ENCODE measurements around the gene MMP21. TPM values are rescaled to one million over a fixed set of nuclear protein-coding genes. Genes with fewer than 3 reads are reported as not detected.

MMP21 gene, protein sequence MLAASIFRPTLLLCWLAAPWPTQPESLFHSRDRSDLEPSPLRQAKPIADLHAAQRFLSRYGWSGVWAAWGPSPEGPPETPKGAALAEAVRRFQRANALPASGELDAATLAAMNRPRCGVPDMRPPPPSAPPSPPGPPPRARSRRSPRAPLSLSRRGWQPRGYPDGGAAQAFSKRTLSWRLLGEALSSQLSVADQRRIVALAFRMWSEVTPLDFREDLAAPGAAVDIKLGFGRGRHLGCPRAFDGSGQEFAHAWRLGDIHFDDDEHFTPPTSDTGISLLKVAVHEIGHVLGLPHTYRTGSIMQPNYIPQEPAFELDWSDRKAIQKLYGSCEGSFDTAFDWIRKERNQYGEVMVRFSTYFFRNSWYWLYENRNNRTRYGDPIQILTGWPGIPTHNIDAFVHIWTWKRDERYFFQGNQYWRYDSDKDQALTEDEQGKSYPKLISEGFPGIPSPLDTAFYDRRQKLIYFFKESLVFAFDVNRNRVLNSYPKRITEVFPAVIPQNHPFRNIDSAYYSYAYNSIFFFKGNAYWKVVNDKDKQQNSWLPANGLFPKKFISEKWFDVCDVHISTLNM
- under 0.01 TPM in 1 of 2 replicates, not detected in the other for total RNA-seq

DNA sequence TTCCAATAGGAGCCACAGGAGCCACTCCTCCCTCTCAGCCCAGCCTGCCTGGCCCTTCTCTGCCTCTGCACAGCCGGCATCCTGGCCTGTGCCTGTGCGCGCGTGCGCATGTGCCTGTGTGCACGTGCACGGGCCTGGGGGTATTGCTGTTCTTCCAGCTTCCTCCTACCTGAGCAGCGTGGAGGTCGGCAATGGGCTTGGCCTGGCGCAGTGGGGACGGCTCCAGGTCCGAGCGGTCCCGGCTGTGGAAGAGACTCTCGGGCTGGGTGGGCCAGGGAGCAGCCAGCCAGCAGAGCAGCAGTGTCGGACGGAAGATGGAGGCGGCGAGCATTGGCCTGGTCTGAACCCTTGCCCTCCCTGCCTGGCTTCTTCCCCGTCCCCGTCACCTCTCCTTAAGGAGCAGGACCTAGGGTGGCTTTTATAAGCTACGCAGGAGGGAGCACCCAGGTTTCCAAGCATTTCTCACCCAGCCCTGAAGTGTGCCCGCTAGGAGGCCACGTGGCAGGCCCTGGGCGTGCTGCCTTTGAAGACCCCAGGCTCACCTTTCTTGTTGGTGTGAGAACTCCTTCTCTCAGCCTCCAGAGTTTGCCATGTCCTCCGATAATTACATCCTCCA is at the start of gene MMP21:
MMP21 (minus strand) TSS at position 331 of the 616 bp plus-strand sequence; CDS start at position 331, 0 bp downstream.

DNA sequence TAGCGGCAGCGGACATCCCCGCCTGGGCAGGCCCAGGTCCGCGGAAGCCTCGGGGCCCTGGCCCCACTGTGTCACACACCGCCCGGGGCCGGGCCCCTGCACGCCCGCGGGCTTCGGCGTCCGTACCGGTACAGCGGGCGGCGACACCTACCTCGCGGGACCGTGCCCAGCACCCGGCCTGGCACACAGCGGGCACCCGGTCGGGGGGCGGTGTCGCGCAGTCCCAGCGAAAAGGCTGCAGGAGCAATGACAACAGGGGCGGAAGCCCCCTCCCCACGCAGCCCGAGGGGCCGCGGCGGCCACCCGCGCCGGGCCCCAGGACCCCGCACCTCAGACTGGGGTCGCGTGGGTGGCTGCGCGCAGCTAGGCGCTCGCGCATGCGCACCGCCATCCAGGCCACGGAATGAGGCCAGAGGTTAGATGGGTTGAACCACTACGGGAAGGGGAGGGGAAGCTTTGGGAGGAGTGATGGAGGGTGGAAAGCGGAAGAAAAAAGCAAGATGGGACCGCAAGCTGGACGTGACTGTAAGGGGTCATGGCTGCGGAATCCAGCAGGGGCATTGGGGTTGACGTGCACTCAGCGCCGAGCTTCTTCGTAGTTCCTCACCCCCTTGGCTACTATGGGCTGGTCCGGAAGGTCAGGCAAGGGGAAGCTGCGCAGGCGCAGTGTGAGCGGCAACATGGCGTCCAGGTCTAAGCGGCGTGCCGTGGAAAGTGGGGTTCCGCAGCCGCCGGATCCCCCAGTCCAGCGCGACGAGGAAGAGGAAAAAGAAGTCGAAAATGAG is 47.4 kb upstream of the MMP21 start, which contains the start of the genes BCCIP and UROS:
BCCIP (plus strand) TSS at position 669 of the 785 bp plus-strand sequence; CDS start at position 681, 12 bp downstream.
UROS (minus strand) TSS at position 381 of the 785 bp plus-strand sequence. CDS start 6,759 bp downstream, outside the sequence.

DNA sequence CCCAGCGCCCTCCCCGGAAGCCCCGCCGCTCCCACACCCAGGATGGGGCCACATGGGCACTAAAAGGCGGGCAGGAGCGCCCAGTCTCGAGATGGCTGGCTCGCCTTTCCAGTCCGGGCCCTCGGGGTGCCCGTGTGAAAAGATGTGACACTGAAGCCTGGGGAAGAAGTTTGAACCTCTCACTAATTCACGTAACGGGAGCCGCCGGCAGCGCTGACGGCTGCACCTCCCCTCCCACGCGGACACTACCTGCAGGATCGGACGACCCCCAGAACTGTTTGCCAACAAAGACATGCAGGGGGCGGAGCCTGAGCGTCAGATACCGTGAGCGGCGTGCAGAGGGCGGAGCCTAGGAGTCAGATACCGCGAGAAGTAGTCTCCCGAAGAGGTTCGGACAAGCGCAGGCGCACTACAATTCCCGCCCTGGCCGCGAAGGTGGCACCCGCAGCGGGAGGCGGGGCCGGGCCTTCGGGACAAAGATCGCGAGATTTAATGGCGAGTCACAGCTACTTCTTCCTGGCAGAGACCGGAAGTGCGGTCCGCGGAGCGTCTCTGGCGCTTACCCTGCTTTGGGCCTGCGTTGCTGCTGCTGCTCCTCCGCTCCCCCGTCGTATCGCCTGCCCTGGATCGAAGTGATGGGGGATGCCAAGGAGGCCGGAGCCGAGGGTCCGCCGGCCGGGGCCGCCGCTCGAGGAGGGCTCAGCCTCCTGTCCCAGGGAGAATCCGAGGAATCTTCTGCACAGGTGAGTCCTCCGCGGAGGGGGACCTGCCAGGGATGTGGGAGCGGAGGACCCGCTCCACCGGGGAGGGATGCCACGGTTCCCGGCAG is 56.2 kb downstream of the MMP21 start, which contains the start of gene EDRF1:
EDRF1 (plus strand) TSS at position 537 of the 829 bp plus-strand sequence; CDS start at position 636, 99 bp downstream.

Other genes with a start within 250 kb of the MMP21 start
- gene TEX36, start 92.7 kb downstream of the MMP21 start, total RNA-seq = not detected in 2 replicates
- gene EDRF1, start 56.1 kb downstream of the MMP21 start, total RNA-seq = 13.6 and 21.7 TPM in 2 replicates
- gene UROS, start 47.4 kb upstream of the MMP21 start, total RNA-seq = 56.2 and 56.8 TPM in 2 replicates
- 69.5 and 98.6 TPM in 2 replicates for gene BCCIP, start 47.7 kb upstream of the MMP21 start, total RNA-seq
- gene DHX32, start 105.5 kb upstream of the MMP21 start, total RNA-seq = 43.9 and 44.1 TPM in 2 replicates
- gene FANK1, start 120.7 kb upstream of the MMP21 start, total RNA-seq = 1.1 and 1.6 TPM in 2 replicates